ENCODE measurements around the gene PLCL2. TPM values are rescaled to one million over a fixed set of nuclear protein-coding genes. Genes with fewer than 3 reads are reported as not detected.

PLCL2 gene
- total RNA-seq, 3 donors from 2014 or later (not counting 1 experiment from before 2014, with no cell fraction given): 71.5 to 94.9 (median 84.7) TPM

GRCh38 chr3:16940769-16941700 lies 56.3 kb downstream of the PLCL2 start:
- H3K4me1 Mint-ChIP-seq: peaks cover 83 to 90% of the 10 kb centered on the region in 2 donors
- intact Hi-C loops (cut with micrococcal nuclease): loop anchor here (5.0 kb wide), 1 partner anchor 51 kb away; no protein-coding TSS in a partner anchor
- DNase-seq (no peak), ATAC-seq (peak in 2 of 3 donors; percentile 38 to 51)
- 71% methylated on average over 7 of the region's 7 CpGs for WGBS (ENCODE audit: insufficient coverage)
- no peaks in the 10 kb centered on the region for H3K9me3 ChIP-seq (ENCODE audit: control insufficient read depth, insufficient read depth, low read length)
- no peaks in the 10 kb centered on the region for H3K27me3 Mint-ChIP-seq (ENCODE audit: low read depth in 2 of 2)
- H3K27me3 ChIP-seq (ENCODE audit: control insufficient read depth, insufficient read depth, low read length): no peaks in the 10 kb centered on the region
- H3K36me3 ChIP-seq (ENCODE audit: control insufficient read depth, insufficient read depth, low read length): no peaks in the 10 kb centered on the region
- TF ChIP-seq CTCF (IDR thresholded peaks at IDR 0.05): no peak
- H3K4me3 ChIP-seq (ENCODE audit: low read length): no peak overlapping the region
- peak overlapping the region; percentile 52 to 67 for H3K27ac Mint-ChIP-seq
- peak overlapping the region; percentile 62 for H3K4me3 Mint-ChIP-seq
- H3K9me3 Mint-ChIP-seq: no peaks in the 10 kb centered on the region
- H3K36me3 Mint-ChIP-seq: no peaks in the 10 kb centered on the region
- peaks cover 33% of the 10 kb centered on the region for H3K4me1 ChIP-seq (ENCODE audit: control insufficient read depth, insufficient read depth, low read length)
- no peak overlapping the region for H3K27ac ChIP-seq (ENCODE audit: low read length)

- no peaks in the 10 kb centered on the region for H3K36me3 Mint-ChIP-seq
- no peaks in the 10 kb centered on the region for H3K27me3 Mint-ChIP-seq (ENCODE audit: low read depth in 2 of 2)
- peaks cover 68 to 74% of the 10 kb centered on the region in 2 donors for H3K4me1 Mint-ChIP-seq
- peak overlapping the region; percentile 31 to 72 for H3K27ac Mint-ChIP-seq
- H3K9me3 Mint-ChIP-seq: no peaks in the 10 kb centered on the region
- intact Hi-C loops (cut with micrococcal nuclease): loop anchor here (5.0 kb wide), 1 partner anchor 49 kb away; no protein-coding TSS in a partner anchor
- WGBS (ENCODE audit: insufficient coverage): no CpG with 5 or more reads among the region's 1 CpG
- no peaks in the 10 kb centered on the region for H3K27me3 ChIP-seq (ENCODE audit: control insufficient read depth, insufficient read depth, low read length)
- ATAC-seq (no peak), DNase-seq (no peak)
- no peak overlapping the region for H3K4me3 ChIP-seq (ENCODE audit: low read length)
- no peaks in the 10 kb centered on the region for H3K9me3 ChIP-seq (ENCODE audit: control insufficient read depth, insufficient read depth, low read length)
- H3K4me1 ChIP-seq (ENCODE audit: control insufficient read depth, insufficient read depth, low read length): peaks cover 24% of the 10 kb centered on the region
- H3K27ac ChIP-seq (ENCODE audit: low read length): no peak overlapping the region
- TF ChIP-seq CTCF (IDR thresholded peaks at IDR 0.05): no peak
- H3K36me3 ChIP-seq (ENCODE audit: control insufficient read depth, insufficient read depth, low read length): no peaks in the 10 kb centered on the region
- H3K4me3 Mint-ChIP-seq: no peak overlapping the region
Measured at GRCh38 chr3:16942955-16943354, 58.2 kb downstream of the PLCL2 start.

GRCh38 chr3:16943857-16944256 lies 59.1 kb downstream of the PLCL2 start:
- Mint-ChIP-seq H3K9me3 (no peaks in the 10 kb centered on the region), H3K4me1 (peaks cover 71 to 76% of the 10 kb centered on the region in 2 donors), H3K27me3 (ENCODE audit: low read depth in 2 of 2) (no peaks in the 10 kb centered on the region), H3K27ac (peak overlapping the region; percentile 2 to 7), H3K4me3 (no peak overlapping the region), H3K36me3 (no peaks in the 10 kb centered on the region)
- Histone ChIP-seq H3K36me3 (ENCODE audit: control insufficient read depth, insufficient read depth, low read length) (no peaks in the 10 kb centered on the region), H3K9me3 (ENCODE audit: control insufficient read depth, insufficient read depth, low read length) (no peaks in the 10 kb centered on the region), H3K27ac (ENCODE audit: low read length) (no peak overlapping the region), H3K4me1 (ENCODE audit: control insufficient read depth, insufficient read depth, low read length) (peaks cover 24% of the 10 kb centered on the region), H3K4me3 (ENCODE audit: low read length) (no peak overlapping the region), H3K27me3 (ENCODE audit: control insufficient read depth, insufficient read depth, low read length) (no peaks in the 10 kb centered on the region)
- no peak for TF ChIP-seq CTCF (IDR thresholded peaks at IDR 0.05)
- ATAC-seq: no peak
- intact Hi-C loops (cut with micrococcal nuclease): loop anchor here (5.0 kb wide), 1 partner anchor 48 kb away; no protein-coding TSS in a partner anchor
- DNase-seq: no peak
